HL-60/S4 treated with phorbol 12-myristate 13-acetate at 8.2 ng/mL for 4 days and 3 days (cell line): Measurements from ENCODE around the gene ZNF746.

Experiments used
- in situ Hi-C: fragments of 300-500 bp; cut with MboI; formaldehyde crosslinking; loops from 2 replicates; pipeline ENCODE4 v1.15.0; 2022; ENCODE audit warnings: low sequenced_read_pairs

Gene ZNF746

GRCh38 chr7:149490083-149490760 lies 7.4 kb downstream of the ZNF746 start:
- in situ Hi-C loops, result no loop called here

- in situ Hi-C loops, result no loop called here
Measured at GRCh38 chr7:149489391-149490024, 8.1 kb downstream of the ZNF746 start.

GRCh38 chr7:149479568-149479967 lies 18.0 kb downstream of the ZNF746 start:
- in situ Hi-C loops, result no loop called here

- in situ Hi-C loops, result no loop called here
Measured at GRCh38 chr7:149478754-149479153, 18.9 kb downstream of the ZNF746 start.

- in situ Hi-C loops, result no loop called here
Measured at GRCh38 chr7:149477494-149478443, 19.8 kb downstream of the ZNF746 start.

DNA sequence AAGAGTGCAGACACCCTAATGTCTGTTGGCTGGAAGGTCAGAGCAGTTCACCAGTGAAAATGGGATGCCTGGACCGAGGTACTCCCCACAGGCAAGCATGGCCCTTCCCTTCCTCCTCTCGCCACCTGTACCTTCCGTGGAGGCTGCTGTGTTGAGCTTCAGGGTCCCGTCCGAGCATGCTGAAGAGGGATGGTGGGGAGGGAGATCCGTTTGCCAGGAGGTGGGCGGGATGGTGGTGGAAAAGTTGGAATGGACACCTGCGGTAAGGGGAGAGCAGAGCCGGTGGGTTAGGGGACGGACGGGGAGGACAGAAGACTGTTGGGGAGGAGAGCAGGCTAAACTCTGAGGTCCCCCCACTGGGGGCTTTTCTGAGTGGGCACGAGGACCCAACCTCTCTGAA lies 20.8 kb downstream of the ZNF746 start:
- in situ Hi-C loops, result no loop called here

- in situ Hi-C loops, result no loop called here
Measured at GRCh38 chr7:149475121-149476045, 22.2 kb downstream of the ZNF746 start.

DNA sequence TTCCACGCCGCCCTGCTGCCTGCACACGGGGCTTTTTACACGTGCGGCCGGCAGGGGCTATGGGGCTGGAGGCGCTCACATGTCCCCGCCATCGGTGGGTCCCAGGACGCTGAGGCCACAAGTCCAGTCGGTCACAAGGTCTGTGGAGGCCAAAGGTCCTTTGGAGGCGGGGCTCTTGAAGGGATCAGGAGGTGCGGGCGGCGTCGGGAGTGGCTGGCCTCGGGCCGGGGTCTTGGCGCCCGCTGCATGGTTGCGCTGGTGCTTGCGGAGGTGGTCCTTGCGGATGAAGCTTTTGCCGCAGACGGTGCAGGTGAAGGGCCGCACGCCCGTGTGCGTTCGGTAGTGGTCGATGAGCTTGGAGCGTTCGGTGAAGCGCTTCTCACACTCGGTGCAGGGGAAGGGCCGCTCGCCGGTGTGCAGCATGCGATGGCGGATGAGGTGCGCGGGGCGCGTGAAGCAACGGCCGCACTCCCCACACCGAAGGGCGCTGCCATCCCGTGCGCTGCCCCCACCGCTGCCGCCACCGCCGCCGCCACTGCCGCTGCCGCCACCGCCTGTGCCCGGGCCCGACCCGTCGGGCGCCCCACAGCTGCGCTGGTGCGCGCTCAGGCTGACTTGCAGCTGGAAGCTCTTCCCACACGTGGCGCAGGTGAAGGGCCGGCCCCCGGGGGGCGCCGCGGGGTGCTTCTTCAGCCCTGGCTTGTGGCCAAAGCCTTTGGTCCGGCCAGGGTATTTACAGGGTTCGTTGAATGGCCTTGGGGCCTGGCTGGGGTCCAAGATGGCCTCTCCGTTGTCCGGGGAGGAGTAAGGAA lies 23.1 kb downstream of the ZNF746 start:
- in situ Hi-C loops, result no loop called here

- in situ Hi-C loops, result no loop called here
Measured at GRCh38 chr7:149473251-149473650, 24.4 kb downstream of the ZNF746 start.

GRCh38 chr7:149471289-149471953 lies 26.2 kb downstream of the ZNF746 start:
- in situ Hi-C loops, result no loop called here

DNA sequence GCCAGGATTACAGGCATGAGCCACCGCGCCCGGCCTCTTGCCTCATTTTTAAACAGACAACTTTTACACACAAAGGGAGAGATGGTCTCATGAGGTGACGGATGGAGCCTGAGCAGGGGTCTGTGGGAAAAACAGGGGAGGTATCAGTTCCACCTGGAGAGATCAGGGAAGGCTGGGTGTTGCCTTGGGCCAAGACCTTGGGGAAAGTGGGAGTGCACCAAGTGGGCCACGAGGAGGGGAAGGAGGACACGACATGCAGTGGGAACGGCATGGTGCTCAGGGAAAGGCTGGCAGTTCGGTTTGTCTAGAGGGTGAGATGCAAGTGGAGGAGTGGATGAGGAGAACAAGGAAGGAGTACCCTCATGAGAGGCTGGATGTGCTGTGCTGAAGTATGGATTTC lies 27.8 kb downstream of the ZNF746 start:
- in situ Hi-C loops, result no loop called here

DNA sequence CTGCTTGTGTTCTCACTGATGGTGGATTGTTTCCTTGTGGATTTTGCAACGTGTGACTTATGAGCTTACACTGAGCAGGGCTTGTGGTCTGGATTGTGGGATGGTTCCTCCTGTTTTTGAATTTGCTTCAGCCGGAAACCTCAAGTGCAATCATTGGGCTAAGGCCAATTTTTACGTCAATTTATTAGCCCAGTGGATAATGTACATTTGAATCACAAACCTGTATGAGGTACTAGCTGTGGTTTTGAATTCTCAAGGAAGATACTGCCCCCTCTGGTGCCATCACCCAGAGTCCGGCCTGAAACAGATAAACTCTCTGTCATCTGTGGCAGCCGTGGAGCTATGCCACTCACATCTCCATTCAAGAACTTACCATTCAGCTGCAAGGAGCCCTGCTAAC lies 29.4 kb downstream of the ZNF746 start:
- in situ Hi-C loops, result no loop called here

DNA sequence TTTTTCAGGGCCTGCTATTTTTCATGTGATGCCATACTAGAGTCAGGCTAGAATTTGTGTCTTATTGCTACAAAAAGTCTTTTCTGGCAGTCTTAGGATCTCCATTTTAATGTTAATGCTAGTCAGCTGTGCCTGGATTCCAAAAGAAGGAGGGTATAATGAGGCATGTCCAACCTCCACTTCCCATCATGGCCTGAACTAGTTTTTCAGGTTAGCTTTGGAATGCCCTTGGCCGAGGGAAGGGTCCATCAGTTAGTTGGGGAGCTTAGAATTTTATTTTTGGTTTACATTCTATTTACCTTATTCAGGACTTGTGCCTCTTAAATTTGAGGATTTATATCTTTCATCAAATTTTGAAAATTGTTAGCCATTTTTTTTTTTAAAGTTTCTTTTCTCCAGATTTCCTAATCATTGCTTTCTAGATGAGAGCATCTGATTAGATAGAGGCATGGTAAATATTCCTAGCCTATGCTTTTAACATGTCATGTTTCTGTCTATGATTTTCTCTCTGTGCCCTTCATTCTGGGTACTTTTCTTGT lies 30.2 kb downstream of the ZNF746 start:
- in situ Hi-C loops, result no loop called here

DNA sequence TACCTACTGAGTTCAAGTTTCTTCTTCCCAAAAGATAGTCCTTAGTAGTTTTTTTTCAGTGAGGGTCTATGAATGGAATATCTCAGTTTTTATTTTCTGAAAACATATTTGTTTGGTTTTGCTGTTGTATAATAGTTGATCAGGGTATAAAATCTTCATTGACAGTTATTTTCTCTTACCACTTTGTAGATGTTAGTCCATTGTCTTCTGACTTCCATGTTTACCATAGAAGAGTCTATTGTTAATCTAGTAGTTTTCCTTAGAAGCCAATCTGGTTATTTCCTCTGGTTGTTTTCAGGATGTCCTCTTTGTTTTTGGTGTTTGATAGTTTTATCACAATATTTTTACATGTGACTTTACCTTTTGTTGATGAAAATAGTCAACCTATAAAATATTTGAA lies 31.2 kb downstream of the ZNF746 start:
- in situ Hi-C loops, result no loop called here

DNA sequence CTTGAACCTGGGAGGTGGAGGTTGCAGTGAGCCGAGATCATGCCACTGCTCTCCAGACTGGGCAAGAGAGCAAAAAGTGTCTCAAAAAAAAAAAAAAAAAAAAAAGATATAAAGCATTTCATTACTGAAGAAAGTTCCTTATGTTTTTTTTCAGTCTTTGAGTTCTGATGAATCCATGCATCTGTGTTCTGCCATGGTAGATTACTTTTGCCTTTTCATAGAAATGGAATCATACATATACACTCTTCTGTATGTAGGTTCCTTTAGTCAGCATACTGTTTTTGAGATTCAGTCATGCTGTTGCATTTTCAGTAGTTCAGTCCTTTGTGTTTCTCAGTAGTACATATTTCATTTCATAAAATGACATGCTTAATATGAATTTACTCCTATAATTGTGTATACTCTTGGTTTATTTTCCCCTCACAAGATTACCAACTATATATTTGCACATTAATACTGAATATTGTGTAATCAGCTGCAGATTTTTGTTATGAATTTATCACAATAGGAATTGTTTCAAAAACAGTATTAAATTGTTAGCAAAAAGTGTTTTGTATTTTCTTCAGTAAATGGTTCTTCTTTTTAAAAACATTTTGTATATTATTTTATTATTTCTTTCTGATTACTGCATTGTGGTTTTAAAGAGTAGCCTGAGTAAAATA lies 34.0 kb downstream of the ZNF746 start:
- in situ Hi-C loops, result no loop called here

- in situ Hi-C loops, result no loop called here
Measured at GRCh38 chr7:149462101-149462520, 35.5 kb downstream of the ZNF746 start.

GRCh38 chr7:149460493-149461277 lies 36.9 kb downstream of the ZNF746 start, which contains the start of gene ZNF777:
ZNF777 (minus strand) TSS chr7:149461062; CDS start chr7:149456022, 5,040 bp downstream.
- in situ Hi-C loops, result no loop called here
